HG03039 (cell line): ENCODE measurements around the gene RNGTT.
"Not testable (repeated sequence)": the region's sequence is repeated elsewhere in the genome, so short reads cannot be mapped to it uniquely, and the experiment has no call there.

Source experiments
- ATAC-seq: cut with Tn5 transposase; IDR thresholded peaks from one replicate; pipeline ENCODE4 v1.9.1; 2021; ENCODE audit warnings: mild to moderate bottlenecking, moderate library complexity; ENCODE audit not compliant: unreplicated experiment

RNGTT gene

DNA sequence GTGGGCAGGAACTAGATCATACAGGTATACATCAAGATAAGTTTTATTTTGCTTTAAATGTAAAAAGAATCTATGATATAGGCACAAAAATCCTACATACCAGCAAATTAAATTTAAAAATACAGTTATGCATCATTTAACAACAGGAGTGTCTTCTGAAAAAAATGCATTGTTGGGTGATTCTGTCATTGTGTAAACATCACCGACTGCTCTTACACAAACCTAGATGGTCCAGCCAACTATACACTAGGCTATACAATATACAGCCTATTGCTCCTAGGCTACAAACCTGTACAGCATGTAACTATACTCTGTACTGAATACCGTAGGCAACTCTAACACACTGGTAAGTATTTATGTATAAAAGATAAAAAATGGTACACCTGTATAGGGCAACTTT lies 139.4 kb downstream of the RNGTT start:
- ATAC-seq, result no peak

DNA sequence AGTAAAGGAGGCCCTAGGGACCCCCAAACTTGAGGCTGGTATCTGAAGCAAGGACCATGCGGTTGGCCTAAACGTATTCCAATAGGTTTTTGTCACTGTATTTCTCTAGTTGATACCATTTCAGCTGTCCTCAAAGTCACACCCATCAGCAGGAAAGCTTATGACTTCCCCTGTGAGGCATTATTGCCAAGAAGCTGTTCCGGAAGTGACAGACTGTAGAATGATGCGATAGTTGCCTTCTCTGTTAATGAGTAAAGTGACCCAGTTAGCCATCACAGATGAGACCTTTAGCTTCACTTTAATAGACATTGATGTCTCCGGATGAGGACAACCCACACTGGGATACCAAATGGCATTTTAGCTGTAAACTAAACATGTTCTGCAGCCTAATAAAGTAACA lies 147.9 kb downstream of the RNGTT start:
- no peak for ATAC-seq

DNA sequence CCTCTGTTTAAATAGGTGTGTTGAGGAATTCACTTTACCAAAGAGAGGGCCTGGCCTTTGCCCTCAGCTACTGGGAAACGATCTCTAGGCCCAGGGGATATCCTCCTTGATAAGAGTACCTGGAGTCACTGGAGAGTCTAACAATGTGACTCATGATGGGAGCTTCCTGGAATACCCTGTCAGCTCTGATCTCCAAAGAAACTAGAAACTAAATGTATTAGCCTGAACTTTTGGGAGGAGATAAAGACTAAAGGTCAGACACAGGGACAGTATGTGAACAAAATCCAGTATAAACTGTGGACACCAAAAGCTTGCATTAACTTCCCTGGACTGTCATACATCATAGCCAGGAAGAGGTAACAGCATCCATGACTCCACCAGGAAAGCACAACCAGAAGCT lies 148.5 kb downstream of the RNGTT start:
- ATAC-seq, result no peak

DNA sequence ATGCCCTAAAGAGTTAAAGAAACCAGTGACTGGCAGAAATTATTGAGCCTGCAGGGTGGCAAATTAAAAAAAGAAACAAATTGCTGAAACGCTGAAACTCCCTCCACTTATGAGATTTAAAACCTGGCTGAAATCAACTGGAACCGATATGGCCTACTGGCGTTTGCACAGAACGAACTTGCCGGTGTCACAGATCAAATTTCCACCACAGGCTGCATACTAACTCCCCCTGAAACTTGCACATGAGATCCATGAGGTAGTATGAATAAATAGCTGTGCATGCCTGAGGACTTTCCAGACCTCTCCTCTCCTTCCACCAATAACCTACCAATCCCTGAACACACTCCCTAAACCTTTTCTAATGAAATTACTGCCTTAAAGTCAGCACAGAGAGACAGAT lies 150.4 kb downstream of the RNGTT start:
- no peak for ATAC-seq

DNA sequence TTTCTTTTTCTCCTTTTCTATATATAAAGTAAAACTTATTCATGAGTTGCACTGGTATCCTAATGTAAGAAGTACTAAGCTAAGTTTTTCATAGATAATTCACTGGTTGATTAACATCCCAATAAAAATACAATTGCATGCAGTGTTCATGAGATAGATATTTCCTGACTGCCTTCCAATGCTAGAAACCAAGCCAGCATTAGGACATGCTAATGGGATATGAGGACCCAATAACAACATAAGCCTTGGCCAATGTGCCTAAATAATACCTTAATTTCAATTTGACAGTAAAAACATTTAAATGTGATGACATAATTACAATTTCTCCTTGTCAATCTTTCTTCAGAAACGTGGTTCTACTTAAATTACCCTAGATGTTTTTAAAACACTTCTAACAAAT lies 152.7 kb downstream of the RNGTT start:
- ATAC-seq, result no peak

DNA sequence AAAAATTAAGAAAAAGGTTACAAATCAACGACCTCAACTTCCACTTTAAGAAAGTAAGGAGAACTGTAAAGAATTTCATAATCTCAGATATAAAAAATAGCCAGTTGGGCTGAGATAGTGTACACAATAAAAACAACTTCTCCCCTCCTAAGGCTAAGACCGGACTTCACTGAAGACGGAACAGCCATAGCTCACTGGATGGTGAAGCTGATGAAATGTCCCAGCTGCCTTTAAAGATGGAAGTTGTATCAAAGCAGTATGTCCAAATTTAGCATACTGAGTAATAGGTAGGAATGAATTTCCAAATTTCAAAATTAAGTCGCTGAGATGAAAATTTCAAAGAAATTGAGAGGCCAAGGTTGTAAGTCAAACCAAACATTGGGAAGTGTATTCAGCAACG lies 153.3 kb downstream of the RNGTT start:
- ATAC-seq, result no peak

DNA sequence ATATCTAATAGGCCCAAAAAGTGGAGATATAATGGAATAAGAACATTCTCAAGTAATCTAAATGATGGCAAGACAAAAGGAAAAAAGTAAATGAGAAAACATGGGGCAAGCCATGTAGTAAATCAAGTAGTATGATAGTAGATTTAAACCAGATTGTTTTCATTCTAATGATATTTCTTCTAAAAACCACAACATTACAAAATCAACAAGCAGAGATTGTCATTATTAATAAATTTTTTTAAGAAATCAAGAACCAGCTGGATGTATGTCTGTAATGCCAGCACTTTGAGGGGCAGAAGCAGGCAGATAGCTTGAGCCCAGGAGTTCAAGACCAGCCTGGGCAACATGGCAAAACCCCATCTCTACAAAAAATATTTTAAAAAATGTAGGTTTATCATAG lies 155.0 kb downstream of the RNGTT start:
- no peak for ATAC-seq

DNA sequence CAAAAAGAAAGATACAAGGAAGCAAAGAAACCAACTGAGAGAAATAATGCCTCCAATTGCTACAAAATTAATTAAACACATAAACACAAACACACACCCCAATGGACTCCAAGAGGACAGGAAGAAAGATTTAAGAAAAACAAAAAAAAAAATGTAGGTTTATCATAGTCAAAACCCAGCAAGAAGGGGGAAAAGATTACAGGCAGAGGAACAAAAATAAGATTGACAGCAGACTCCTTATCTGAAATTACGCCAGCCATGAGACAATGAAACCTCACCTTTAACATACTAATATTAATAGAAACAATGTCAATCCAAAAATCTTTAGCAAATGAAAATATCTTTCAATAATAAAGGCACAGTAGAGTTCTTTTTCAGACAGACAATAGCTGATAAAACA lies 155.8 kb downstream of the RNGTT start:
- ATAC-seq, result no peak

DNA sequence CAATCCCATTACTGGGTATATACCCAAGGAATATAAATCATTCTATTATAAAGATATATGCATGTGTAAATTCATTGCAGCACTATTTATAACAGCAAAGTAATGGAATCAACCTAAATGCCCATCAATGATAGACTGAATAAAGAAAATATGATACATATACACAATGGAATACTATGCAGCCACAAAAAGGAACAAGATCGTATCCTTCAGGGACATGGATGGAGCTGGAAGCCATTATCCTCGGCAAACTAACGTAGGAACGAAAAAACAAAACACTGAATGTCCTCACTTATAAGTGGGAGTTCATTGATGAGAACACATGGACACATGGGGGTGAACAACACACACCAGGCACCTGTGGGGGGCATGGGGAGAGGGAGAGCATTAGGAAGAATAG lies 156.7 kb downstream of the RNGTT start:
- ATAC-seq, result no peak

DNA sequence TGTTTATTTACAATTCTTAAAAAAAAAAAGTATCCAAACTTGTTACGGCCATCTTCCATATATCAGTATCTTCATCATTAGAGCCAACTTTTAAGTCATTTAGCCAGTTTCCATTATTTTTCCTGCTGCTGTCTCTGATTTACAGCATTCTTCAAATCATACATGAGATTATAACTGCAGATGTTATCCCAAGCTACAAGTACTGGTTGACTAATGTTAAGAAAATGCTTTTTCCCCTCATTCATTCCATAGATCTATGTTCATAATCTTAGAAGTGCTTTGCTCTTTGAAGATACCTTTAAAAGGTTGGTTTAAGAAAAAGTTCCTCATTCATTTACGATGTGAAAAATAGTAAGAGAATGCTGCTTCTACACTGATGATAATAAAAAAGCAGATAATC lies 158.7 kb downstream of the RNGTT start:
- ATAC-seq, result no peak

DNA sequence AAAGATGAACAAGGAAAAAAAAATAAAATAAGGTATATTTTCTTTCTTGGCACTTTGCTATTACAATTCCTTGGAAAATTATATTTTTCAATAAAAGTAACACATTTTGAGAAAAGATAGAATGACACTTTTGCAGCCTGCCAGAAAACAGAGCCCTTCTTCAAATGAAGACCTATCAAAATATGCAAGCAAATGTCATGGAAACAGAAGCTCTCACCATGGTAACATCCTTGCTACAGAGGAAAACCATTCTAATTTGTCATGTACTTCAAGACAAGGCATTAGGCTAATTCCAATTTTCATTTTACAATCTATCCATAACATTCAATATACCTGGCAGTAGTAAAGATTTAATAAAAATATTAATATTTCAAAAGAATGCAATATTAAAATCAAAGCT lies 177.9 kb downstream of the RNGTT start:
- ATAC-seq, result no peak

DNA sequence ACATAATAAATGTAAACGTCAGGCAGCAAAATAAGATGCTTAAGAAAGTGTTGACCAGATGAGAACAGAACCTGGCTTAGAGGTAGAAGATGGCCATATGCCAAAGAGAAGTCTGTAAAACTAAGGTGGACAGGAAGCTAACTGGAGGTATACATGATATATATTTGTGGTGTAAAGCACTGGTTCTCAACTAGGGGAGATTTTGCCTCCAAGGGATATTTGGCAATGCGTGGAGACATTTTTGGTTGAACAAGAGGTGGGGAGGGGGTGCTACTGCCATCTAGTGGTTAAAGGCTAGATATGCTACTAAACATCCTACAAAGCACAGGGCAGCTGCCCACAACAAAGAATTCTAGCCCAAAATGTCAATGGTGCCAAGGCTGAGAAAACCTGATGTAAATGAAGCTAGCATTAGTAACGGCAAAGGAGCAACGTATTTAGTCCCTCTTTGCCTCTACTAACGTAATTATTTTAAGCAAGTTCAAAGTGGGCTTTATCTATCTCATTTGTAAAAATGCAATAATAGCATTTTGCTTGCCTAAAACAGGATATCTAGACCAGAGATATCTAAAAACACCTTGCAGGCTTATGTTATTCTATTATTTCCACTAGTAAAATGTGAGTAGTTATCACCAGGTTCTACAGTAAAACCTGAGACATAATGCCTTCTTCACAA lies 182.6 kb downstream of the RNGTT start:
- no peak for ATAC-seq

DNA sequence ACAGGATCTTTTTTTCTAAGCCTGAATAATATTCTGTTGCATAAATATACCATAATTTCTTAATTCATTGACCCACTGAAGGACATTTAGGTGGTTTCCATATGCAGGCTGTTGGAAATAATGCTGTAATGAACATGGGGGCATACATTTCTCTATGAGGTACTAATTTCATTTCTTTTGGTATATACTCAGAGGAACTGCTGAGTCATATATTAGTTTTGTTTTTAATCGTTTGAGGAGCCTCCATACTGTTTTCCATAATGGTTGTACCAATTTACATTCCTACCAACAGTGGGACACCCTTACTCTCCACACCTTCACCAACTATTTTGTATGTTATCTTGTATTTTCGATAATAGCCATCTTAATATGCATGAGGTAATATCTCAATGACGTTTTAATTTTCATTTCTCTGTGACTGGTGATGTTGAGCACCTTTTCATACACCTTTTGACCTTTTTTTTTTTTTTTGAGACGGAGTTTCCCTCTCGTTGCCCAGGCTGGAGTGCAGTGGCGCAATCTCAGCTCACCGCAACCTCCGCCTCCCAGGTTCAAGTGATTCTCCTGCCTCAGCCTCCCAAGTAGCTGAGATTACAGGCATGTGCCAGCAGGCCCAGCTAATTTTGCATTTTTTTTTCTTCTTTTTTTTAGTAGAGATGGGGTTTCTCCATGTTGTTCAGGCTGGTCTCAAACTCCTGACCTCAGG lies 187.4 kb downstream of the RNGTT start:
- peak; percentile 40 for ATAC-seq

DNA sequence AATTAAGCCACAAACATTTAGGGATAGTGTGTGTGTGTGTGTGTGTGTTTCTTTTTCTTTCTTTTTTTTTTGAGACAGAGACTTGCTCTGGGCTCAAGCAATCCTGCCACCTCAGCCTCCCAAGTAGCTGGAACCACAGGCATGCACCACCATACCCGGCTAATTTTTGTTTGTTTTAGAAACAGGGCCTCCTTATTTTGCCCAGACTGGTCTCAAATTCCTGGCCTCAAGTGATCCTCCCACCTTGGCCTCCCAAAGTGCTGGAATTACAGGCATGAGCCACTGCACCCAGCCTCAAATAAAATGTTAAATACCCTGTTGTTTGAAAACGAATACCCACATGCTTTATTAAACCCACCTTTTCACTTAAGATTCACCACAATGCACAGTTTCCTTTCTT lies 195.3 kb downstream of the RNGTT start:
- not testable (repeated sequence) for ATAC-seq

DNA sequence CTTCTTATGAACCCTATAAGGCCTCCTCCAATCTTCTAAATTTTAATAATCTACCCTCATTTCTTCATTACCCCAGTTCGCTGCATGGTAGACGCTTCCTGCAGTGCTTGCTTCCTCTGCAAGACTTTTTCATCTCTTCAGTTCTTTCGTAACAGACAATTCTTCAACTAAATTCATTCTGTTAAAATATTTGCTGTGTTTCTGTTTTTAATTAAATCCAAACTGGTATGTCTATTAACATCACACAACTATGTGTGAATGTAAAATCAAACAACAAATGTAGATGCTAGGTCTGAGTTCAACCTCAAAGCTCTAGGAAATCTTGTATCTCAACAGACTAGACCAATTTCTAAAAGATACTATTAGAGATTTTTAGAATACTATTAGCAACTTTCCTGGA lies 199.3 kb downstream of the RNGTT start:
- ATAC-seq, result no peak

DNA sequence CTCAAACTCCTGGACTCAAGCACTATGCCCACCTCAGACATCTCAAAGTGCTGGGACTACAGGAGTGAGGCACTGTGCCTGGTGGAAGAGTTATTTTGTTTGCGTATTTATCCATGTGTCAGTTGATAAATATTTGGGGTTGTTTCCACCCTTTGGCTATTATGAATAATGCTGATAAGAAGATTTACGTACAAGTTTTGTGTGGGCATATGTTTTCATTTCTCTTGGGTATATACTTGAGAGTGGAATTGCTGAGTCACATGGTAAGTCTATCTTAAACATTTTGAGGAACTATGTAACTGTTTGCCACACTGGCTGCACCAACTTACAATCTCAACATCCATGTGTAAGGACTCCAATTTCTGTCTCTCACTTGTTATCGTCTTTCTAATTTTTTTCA lies 200.3 kb downstream of the RNGTT start:
- no peak for ATAC-seq

DNA sequence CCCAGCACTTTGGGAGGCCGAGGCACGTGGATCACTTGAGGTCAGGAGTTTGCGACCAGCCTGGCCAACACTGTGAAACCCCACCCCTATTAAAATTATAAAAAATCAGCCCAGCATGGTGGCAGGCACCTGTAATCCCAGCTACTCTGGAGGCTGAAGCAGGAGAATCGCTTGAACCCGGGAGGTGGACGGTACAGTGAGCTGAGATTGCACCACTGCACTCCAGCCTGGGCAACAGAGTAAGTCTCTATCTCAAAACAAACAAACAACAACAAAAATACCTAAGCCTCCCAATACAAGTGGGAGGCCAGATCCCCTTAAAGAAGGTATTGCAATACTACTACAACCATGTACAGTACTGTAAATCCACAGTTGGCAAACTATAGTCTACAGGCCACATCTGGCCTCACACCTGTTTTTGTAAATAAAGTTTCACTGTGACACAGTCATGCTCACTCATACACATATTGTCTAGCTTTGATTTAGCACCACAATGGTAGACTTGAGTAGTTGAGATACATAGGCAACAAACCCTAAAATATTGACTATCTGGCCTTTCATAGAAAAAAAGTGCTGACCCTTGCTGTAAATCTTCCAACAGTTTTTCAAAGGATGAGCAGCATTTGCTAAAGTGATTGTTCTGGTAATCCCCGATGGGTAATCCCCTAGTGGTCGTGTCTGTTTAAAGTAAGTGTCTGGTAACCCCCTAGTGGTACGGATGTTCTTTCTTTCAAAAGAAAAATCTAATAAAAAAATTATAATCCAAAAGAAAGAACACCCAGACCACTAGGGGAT lies 202.0 kb downstream of the RNGTT start:
- peak; percentile 71 for ATAC-seq

DNA sequence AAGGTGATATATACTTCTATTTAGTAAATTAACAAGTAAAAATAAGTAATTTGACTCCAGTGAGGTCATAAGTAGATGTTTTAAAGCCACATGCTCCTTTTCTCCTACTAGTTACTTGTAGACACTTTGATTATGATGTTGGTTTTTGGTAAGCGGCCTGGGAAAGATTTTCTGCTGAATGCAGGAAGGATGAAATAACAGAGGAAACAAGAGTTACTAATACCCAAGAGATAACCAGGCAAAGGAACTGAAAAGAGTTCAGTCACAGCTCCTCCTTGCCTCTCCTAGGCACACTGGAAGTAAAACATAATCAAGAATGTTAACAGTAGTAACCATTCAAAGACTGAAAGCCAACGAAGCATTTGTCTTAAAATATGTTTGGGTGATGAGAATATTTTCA lies 203.3 kb downstream of the RNGTT start:
- no peak for ATAC-seq

DNA sequence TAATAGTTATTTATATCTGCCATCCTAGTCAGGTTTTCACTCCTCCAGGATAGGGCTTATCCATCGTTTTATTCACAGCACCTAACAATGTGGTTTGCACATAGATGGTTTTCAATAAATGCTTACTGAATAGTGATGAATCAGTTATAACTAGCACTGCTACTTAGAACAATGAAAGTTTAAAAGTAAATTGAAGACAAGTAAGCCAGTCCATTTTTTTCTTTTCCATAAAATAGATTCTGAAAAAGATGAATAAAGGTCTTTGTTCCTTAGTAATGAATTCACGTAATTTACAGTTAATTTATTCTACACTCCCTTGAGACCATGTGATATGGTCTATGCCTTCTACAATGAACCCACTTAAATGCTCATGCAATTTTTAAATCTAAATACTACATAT lies 212.5 kb downstream of the RNGTT start:
- ATAC-seq, result no peak

DNA sequence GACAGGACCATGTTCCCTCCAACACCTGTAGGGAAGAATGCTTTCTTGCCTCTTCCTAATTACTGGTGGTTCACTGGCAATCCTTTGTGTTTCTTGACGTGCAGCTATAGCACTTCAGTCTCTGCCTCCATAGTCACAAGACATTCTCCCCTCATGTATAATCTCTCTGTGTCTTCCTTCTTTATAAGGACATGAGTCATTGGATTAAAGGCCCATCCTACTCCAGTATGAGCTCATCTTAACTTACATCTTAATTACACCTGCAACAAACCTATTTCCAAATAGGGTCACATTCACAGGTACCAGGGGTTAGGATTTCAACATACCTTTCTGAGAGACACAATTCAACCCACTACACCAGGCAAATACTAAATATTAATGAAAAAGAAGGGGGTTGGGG lies 213.6 kb downstream of the RNGTT start:
- no peak for ATAC-seq

DNA sequence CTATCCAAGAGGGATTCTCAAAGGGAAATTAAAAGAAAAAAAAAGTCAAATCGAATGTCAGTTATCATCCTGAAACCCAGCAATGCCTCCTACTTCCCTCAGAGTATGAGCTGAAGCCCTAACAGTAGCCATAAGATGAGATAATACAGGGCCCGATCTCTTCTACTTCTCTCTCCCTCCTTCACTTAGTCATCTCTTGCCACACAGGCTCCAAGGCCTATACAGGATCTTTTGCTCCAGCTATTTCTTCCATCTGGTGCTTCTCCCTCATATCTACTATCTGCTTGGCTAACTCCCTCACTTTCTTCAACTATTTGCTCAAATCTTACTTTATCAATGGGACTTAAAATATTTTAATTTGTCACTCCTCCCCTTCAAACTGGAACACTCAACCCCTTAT lies 215.3 kb downstream of the RNGTT start:
- no peak for ATAC-seq

DNA sequence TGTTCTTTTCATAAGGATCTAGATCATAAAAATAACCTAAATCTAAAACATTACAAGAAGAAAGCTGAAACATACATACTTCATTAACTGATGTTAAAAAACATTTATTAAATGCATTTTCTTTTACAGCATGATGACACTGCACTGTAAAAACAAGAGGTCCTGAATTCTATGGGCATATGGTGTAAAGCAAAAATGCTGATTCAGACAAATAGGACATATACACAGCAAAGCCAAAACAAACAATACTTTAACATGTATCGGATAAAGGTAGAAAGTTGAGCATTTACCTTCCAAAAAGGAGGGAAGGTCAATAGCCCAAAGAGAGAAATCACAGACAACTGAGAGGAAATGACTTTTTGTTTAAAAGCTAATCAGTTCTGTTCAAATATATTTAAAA lies 221.5 kb downstream of the RNGTT start:
- no peak for ATAC-seq
